HG03045 (cell line): ENCODE measurements around the gene POLR3GL.

Experiments used
- ATAC-seq: cut with Tn5 transposase; IDR thresholded peaks from one replicate; pipeline ENCODE4 v1.9.1; 2021; ENCODE audit warnings: mild to moderate bottlenecking, moderate library complexity; ENCODE audit not compliant: unreplicated experiment

POLR3GL gene

GRCh38 chr1:145972580-145972979 is 8.1 kb downstream of the POLR3GL start:
- ATAC-seq, result no peak

- ATAC-seq, result no peak
These were observed 10.2 kb downstream of the POLR3GL start for GRCh38 chr1:145974721-145975120.

GRCh38 chr1:145975216-145975615 is 10.7 kb downstream of the POLR3GL start:
- no peak for ATAC-seq

- ATAC-seq, result no peak
These were observed 12.5 kb downstream of the POLR3GL start for GRCh38 chr1:145977016-145977415.

- ATAC-seq, result no peak
These were observed 13.3 kb downstream of the POLR3GL start for GRCh38 chr1:145977486-145978470.

- ATAC-seq, result no peak
These were observed 14.0 kb downstream of the POLR3GL start for GRCh38 chr1:145978471-145978853.

- ATAC-seq, result peak; percentile 89
These were observed 14.6 kb downstream of the POLR3GL start for GRCh38 chr1:145978854-145979745.

- ATAC-seq, result no peak
These were observed 15.4 kb downstream of the POLR3GL start for GRCh38 chr1:145979746-145980456.

- ATAC-seq, result no peak
These were observed 16.0 kb downstream of the POLR3GL start for GRCh38 chr1:145980457-145980994.

GRCh38 chr1:145982010-145982723 is 17.7 kb downstream of the POLR3GL start:
- no peak for ATAC-seq

GRCh38 chr1:145983206-145983675 is 18.8 kb downstream of the POLR3GL start:
- no peak for ATAC-seq

GRCh38 chr1:145983960-145984830 is 19.7 kb downstream of the POLR3GL start:
- ATAC-seq, result no peak

- ATAC-seq, result no peak
These were observed 20.6 kb downstream of the POLR3GL start for GRCh38 chr1:145985129-145985501.

GRCh38 chr1:145985502-145986439 is 21.3 kb downstream of the POLR3GL start:
- no peak for ATAC-seq

GRCh38 chr1:145986551-145986950 is 22.1 kb downstream of the POLR3GL start:
- ATAC-seq, result no peak

GRCh38 chr1:145987926-145988325 is 23.4 kb downstream of the POLR3GL start:
- no peak for ATAC-seq

- ATAC-seq, result no peak
These were observed 24.3 kb downstream of the POLR3GL start for GRCh38 chr1:145988773-145989172.
